HG03045 (cell line): ENCODE measurements around the gene SFTPB.

Experiments used
- ATAC-seq: cut with Tn5 transposase; IDR thresholded peaks from one replicate; pipeline ENCODE4 v1.9.1; 2021; ENCODE audit warnings: mild to moderate bottlenecking, moderate library complexity; ENCODE audit not compliant: unreplicated experiment

SFTPB gene

GRCh38 chr2:85703329-85703728 lies 35.3 kb upstream of the SFTPB start:
- ATAC-seq = no peak

- no peak for ATAC-seq
These were observed 34.8 kb upstream of the SFTPB start for GRCh38 chr2:85702800-85703199.

- no peak for ATAC-seq
These were observed 34.2 kb upstream of the SFTPB start for GRCh38 chr2:85702172-85702571.

- no peak for ATAC-seq
These were observed 31.3 kb upstream of the SFTPB start for GRCh38 chr2:85699325-85699724.

- ATAC-seq = no peak
These were observed 30.9 kb upstream of the SFTPB start for GRCh38 chr2:85698880-85699254.

- no peak for ATAC-seq
These were observed 30.3 kb upstream of the SFTPB start for GRCh38 chr2:85698184-85698879.

GRCh38 chr2:85697716-85698115 lies 29.7 kb upstream of the SFTPB start:
- no peak for ATAC-seq

GRCh38 chr2:85697096-85697495 lies 29.1 kb upstream of the SFTPB start:
- no peak for ATAC-seq

GRCh38 chr2:85695691-85696668 lies 28.0 kb upstream of the SFTPB start:
- no peak for ATAC-seq

- no peak for ATAC-seq
These were observed 27.1 kb upstream of the SFTPB start for GRCh38 chr2:85695121-85695520.

GRCh38 chr2:85694052-85695025 lies 26.3 kb upstream of the SFTPB start, which contains the start of gene GNLY:
Gene GNLY (plus strand): TSS chr2:85694358. CDS start chr2:85694419, 61 bp downstream.
- no peak for ATAC-seq

- ATAC-seq = no peak
These were observed 24.1 kb upstream of the SFTPB start for GRCh38 chr2:85692039-85692645.

- ATAC-seq = no peak
These were observed 22.9 kb upstream of the SFTPB start for GRCh38 chr2:85690932-85691331.

- ATAC-seq = no peak
These were observed 16.8 kb upstream of the SFTPB start for GRCh38 chr2:85684806-85685205.

GRCh38 chr2:85684380-85684779 lies 16.4 kb upstream of the SFTPB start:
- no peak for ATAC-seq

GRCh38 chr2:85682378-85682777 lies 14.4 kb upstream of the SFTPB start:
- ATAC-seq = no peak

- ATAC-seq = no peak
These were observed 13.8 kb upstream of the SFTPB start for GRCh38 chr2:85681776-85682175.

GRCh38 chr2:85681372-85681763 lies 13.4 kb upstream of the SFTPB start:
- no peak for ATAC-seq

- no peak for ATAC-seq
These were observed 12.8 kb upstream of the SFTPB start for GRCh38 chr2:85680707-85681371.
